GM21367 (cell line): Measurements from ENCODE around the gene PTGES2.
"Not testable (repeated sequence)": the region's sequence is repeated elsewhere in the genome, so short reads cannot be mapped to it uniquely, and the experiment has no call there.

Experiments
- ATAC-seq: cut with Tn5 transposase; IDR thresholded peaks from one replicate; pipeline ENCODE4 v1.9.1; 2021; ENCODE audit not compliant: unreplicated experiment

Gene PTGES2

GRCh38 chr9:128089299-128089698 is 38.2 kb downstream of the PTGES2 start:
- ATAC-seq = no peak

- ATAC-seq = no peak
Measured at GRCh38 chr9:128088253-128088945, 39.1 kb downstream of the PTGES2 start.

GRCh38 chr9:128087262-128087661 is 40.3 kb downstream of the PTGES2 start:
- no peak for ATAC-seq

- ATAC-seq = no peak
Measured at GRCh38 chr9:128085943-128086342, 41.6 kb downstream of the PTGES2 start.

GRCh38 chr9:128084746-128085145 is 42.8 kb downstream of the PTGES2 start:
- ATAC-seq = no peak

GRCh38 chr9:128082151-128082550 is 45.4 kb downstream of the PTGES2 start:
- ATAC-seq = no peak

GRCh38 chr9:128081056-128081455 is 46.5 kb downstream of the PTGES2 start:
- no peak for ATAC-seq

- ATAC-seq = no peak
Measured at GRCh38 chr9:128080206-128080605, 47.3 kb downstream of the PTGES2 start.

- ATAC-seq = no peak
Measured at GRCh38 chr9:128078504-128079434, 48.8 kb downstream of the PTGES2 start.

- no peak for ATAC-seq
Measured at GRCh38 chr9:128077847-128078503, 49.6 kb downstream of the PTGES2 start.

GRCh38 chr9:128073253-128073886 is 54.2 kb downstream of the PTGES2 start:
- no peak for ATAC-seq

- no peak for ATAC-seq
Measured at GRCh38 chr9:128072144-128073021, 55.1 kb downstream of the PTGES2 start.

- ATAC-seq = not testable (repeated sequence)
Measured at GRCh38 chr9:128071475-128071874, 56.1 kb downstream of the PTGES2 start.

- ATAC-seq = no peak
Measured at GRCh38 chr9:128070874-128071273, 56.7 kb downstream of the PTGES2 start.
